SK-N-SH treated with all-trans-retinoic acid at 6 μM for 48 hours (cell line): ENCODE data around the gene TMPRSS6.
"Not testable (repeated sequence)": the region's sequence is repeated elsewhere in the genome, so short reads cannot be mapped to it uniquely, and the experiment has no call there.

Experiments
- ATAC-seq: fragments of 200-7000 bp; cut with Tn5 transposase; 3 replicates; pipeline ENCODE4 v1.9.1; 2020; ENCODE audit warnings: mild to moderate bottlenecking, moderate library complexity
- BACH2 ChIP-seq: fragments of 250-450 bp; sonication (Bioruptor Pico); IDR thresholded peaks from 2 replicates; pipeline ENCODE4 v1.9.0; 2021; ENCODE audit warnings: mild to moderate bottlenecking, borderline replicate concordance
- CSDC2 ChIP-seq: fragments of 250-450 bp; sonication (Bioruptor Pico); IDR thresholded peaks from 2 replicates; pipeline ENCODE4 v1.5.0; 2020; ENCODE audit warnings: mild to moderate bottlenecking, moderate library complexity
- CSRNP3 ChIP-seq: fragments of 250-450 bp; sonication (Bioruptor Pico); IDR thresholded peaks from 2 replicates; pipeline ENCODE4 v1.5.1; 2021; ENCODE audit warnings: mild to moderate bottlenecking, moderate library complexity
- ESRRG ChIP-seq: fragments of 250-450 bp; sonication (Bioruptor Pico); IDR thresholded peaks from 2 replicates; pipeline ENCODE4 v1.6.1; 2021; ENCODE audit warnings: mild to moderate bottlenecking
- GLIS3 ChIP-seq: fragments of 250-450 bp; sonication (Bioruptor Pico); IDR thresholded peaks from 2 replicates; pipeline ENCODE4 v1.5.0; 2020; ENCODE audit warnings: mild to moderate bottlenecking, moderate library complexity
- ISL1 ChIP-seq: fragments of 250-450 bp; sonication (Bioruptor Pico); IDR thresholded peaks from 2 replicates; pipeline ENCODE4 v2.1.2; 2022; ENCODE audit warnings: mild to moderate bottlenecking, moderate library complexity
- PATZ1 ChIP-seq: fragments of 250-450 bp; sonication (Bioruptor Pico); IDR thresholded peaks from 2 replicates; pipeline ENCODE4 v1.8.0; 2020; ENCODE audit warnings: mild to moderate bottlenecking, moderate library complexity, borderline replicate concordance
- POU6F1 ChIP-seq: fragments of 250-450 bp; sonication (Bioruptor Pico); IDR thresholded peaks from 2 replicates; pipeline ENCODE4 v1.8.0; 2021; ENCODE audit warnings: low read depth, mild to moderate bottlenecking, moderate library complexity, borderline replicate concordance
- PPARA ChIP-seq: fragments of 250-450 bp; sonication (Bioruptor Pico); IDR thresholded peaks from 2 replicates; pipeline ENCODE4 v1.5.0; 2020; ENCODE audit warnings: mild to moderate bottlenecking, borderline replicate concordance
- RARB ChIP-seq: fragments of 250-450 bp; sonication (Bioruptor Pico); IDR thresholded peaks from 2 replicates; pipeline ENCODE4 v1.8.0; 2021; ENCODE audit warnings: mild to moderate bottlenecking, moderate library complexity
- TCF4 ChIP-seq: fragments of 250-450 bp; sonication (Bioruptor Pico); IDR thresholded peaks from 2 replicates; pipeline ENCODE4 v1.8.0; 2021; ENCODE audit warnings: mild to moderate bottlenecking, moderate library complexity, borderline replicate concordance
- TOX ChIP-seq: fragments of 250-450 bp; sonication (Bioruptor Pico); IDR thresholded peaks from 2 replicates; pipeline ENCODE4 v1.8.0; 2021; ENCODE audit warnings: mild to moderate bottlenecking, moderate library complexity, borderline replicate concordance
- ZC3H10 ChIP-seq: fragments of 250-450 bp; sonication (Bioruptor Pico); IDR thresholded peaks from 2 replicates; pipeline ENCODE4 v1.5.1; 2021; ENCODE audit warnings: mild to moderate bottlenecking, moderate library complexity
- ZFP3 ChIP-seq: fragments of 250-450 bp; sonication (Bioruptor Pico); IDR thresholded peaks from 2 replicates; pipeline ENCODE4 v1.5.0; 2020; ENCODE audit warnings: mild to moderate bottlenecking, moderate library complexity
- ZFP30 ChIP-seq: fragments of 450-650 bp; formaldehyde crosslinking; IDR thresholded peaks from 2 replicates; pipeline ENCODE4 v1.5.0; 2022; ENCODE audit warnings: mild to moderate bottlenecking, moderate library complexity
- ZNF565 ChIP-seq: fragments of 450-650 bp; formaldehyde crosslinking; conservative IDR thresholded peaks from 2 replicates; pipeline ENCODE4 v1.5.0; 2020; ENCODE audit warnings: low read depth, mild to moderate bottlenecking, moderate library complexity
- TF ChIP-seq, protein P1 (sequence below): fragments of 250-450 bp; sonication (Bioruptor Pico); IDR thresholded peaks from 2 replicates; pipeline ENCODE4 v1.5.1; 2020; ENCODE audit warnings: low read depth, mild to moderate bottlenecking, moderate library complexity
- TF ChIP-seq, protein P2 (sequence below): fragments of 250-450 bp; sonication (Bioruptor Pico); IDR thresholded peaks from 2 replicates; pipeline ENCODE4 v1.5.0; 2020; ENCODE audit warnings: mild to moderate bottlenecking, moderate library complexity

The TMPRSS6 gene

GRCh38 chr22:37072673-37073072 lies 36.8 kb downstream of the TMPRSS6 start:
- no peak for TF ChIP-seq PATZ1
- no peak for TF ChIP-seq ZC3H10 (CRISPR knock-in tag)
- TF ChIP-seq, protein P1, sequence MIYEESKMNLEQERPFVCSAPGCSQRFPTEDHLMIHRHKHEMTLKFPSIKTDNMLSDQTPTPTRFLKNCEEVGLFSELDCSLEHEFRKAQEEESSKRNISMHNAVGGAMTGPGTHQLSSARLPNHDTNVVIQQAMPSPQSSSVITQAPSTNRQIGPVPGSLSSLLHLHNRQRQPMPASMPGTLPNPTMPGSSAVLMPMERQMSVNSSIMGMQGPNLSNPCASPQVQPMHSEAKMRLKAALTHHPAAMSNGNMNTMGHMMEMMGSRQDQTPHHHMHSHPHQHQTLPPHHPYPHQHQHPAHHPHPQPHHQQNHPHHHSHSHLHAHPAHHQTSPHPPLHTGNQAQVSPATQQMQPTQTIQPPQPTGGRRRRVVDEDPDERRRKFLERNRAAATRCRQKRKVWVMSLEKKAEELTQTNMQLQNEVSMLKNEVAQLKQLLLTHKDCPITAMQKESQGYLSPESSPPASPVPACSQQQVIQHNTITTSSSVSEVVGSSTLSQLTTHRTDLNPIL (CRISPR knock-in tag), result no peak
- TF ChIP-seq TOX (CRISPR knock-in tag), result no peak

DNA sequence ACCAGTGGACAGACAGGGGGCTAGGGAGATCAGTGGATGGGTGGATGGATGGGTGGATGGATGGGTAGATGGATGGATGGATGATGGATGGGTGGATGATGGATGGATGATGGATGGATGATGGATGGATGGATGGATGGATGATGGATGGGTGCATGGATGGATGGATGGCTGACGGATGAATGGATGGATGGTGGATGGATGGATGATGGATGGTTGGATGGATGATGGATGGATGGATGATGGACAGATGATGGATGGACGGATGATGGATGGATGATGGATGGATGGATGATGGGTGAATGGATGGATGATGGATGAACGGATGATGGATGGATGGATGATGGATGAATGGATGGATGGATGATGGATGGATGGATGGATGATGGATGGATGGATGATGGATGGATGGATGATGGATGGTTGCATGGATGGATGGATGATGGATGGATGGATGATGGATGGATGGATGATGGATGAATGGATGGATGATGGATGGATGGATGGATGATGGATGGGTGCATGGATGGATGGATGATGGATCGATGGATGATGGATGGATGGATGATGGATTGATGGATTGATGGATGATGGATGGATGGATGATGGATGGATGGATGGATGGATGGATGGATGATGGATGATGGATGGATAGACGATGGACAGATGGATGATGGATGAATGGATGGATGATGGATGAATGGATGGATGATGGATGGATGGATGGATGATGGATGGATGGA lies 37.5 kb downstream of the TMPRSS6 start:
- ATAC-seq, result not testable (repeated sequence)

More at GRCh38 chr22:37072673-37073072, 36.8 kb downstream of the TMPRSS6 start:
- no peak for ATAC-seq

DNA sequence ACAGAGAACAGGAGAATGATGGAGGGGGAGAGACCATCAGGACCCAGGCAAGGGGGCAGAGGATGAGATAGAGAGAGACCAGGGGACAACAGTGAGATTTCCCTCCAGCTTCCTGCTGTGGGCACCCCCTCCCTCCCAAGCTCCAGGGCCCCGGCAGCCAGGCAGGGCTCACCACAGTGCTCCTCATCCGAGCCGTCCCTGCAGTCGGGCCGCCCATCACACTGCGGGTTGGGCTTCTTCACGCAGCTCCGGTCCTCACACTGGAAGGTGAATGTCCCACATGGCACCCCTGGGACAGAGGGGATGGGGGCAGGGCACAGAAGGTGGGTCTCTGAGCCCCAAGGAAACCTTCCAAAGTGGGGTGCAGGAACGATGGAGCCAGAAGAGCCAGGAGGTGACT lies 38.8 kb downstream of the TMPRSS6 start:
- no peak for TF ChIP-seq GLIS3
- no peak for TF ChIP-seq ZFP3 (CRISPR knock-in tag)
- no peak for TF ChIP-seq CSRNP3 (CRISPR knock-in tag)
- TF ChIP-seq ZNF565 (CRISPR knock-in tag), result no peak
- no peak for TF ChIP-seq ZC3H10 (CRISPR knock-in tag)
- no peak for TF ChIP-seq TCF4 (CRISPR knock-in tag)
- TF ChIP-seq POU6F1, result no peak
- ATAC-seq, result no peak

GRCh38 chr22:37070334-37070733 lies 39.2 kb downstream of the TMPRSS6 start:
- no peak for ATAC-seq
- TF ChIP-seq ISL1, result no peak
- no peak for TF ChIP-seq ESRRG
- no peak for TF ChIP-seq TCF4 (CRISPR knock-in tag)
- TF ChIP-seq PPARA (CRISPR knock-in tag), result no peak
- no peak for TF ChIP-seq POU6F1
- no peak for TF ChIP-seq ZNF565 (CRISPR knock-in tag)
- TF ChIP-seq, protein P2, sequence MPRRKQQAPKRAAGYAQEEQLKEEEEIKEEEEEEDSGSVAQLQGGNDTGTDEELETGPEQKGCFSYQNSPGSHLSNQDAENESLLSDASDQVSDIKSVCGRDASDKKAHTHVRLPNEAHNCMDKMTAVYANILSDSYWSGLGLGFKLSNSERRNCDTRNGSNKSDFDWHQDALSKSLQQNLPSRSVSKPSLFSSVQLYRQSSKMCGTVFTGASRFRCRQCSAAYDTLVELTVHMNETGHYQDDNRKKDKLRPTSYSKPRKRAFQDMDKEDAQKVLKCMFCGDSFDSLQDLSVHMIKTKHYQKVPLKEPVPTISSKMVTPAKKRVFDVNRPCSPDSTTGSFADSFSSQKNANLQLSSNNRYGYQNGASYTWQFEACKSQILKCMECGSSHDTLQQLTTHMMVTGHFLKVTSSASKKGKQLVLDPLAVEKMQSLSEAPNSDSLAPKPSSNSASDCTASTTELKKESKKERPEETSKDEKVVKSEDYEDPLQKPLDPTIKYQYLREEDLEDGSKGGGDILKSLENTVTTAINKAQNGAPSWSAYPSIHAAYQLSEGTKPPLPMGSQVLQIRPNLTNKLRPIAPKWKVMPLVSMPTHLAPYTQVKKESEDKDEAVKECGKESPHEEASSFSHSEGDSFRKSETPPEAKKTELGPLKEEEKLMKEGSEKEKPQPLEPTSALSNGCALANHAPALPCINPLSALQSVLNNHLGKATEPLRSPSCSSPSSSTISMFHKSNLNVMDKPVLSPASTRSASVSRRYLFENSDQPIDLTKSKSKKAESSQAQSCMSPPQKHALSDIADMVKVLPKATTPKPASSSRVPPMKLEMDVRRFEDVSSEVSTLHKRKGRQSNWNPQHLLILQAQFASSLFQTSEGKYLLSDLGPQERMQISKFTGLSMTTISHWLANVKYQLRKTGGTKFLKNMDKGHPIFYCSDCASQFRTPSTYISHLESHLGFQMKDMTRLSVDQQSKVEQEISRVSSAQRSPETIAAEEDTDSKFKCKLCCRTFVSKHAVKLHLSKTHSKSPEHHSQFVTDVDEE (CRISPR knock-in tag), result no peak
- no peak for TF ChIP-seq TOX (CRISPR knock-in tag)
- TF ChIP-seq BACH2 (CRISPR knock-in tag), result no peak
- TF ChIP-seq ZFP30 (CRISPR knock-in tag), result no peak
- TF ChIP-seq, protein P1 (CRISPR knock-in tag), result no peak
- no peak for TF ChIP-seq CSDC2 (CRISPR knock-in tag)
- TF ChIP-seq RARB, result no peak
